ENCODE data around the gene DCLRE1C. TPM values are rescaled to one million over a fixed set of nuclear protein-coding genes. Genes with fewer than 3 reads are reported as not detected.
"Not testable (repeated sequence)": the region's sequence is repeated elsewhere in the genome, so short reads cannot be mapped to it uniquely, and the experiment has no call there.

Gene DCLRE1C
- total RNA-seq (2014; rRNA removed; shearing (Covaris generic); ENCODE audit: low replicate concordance), result 15.8 and 19.6 TPM in 2 replicates

- Histone ChIP-seq H2AFZ (ENCODE audit: low read length) (peak within 1 kb of the TSS; percentile 76; the same call in 1 of the 2 replicates), H4K20me1 (ENCODE audit: insufficient read depth, low read depth, low read length) (peaks cover 7% of the 10 kb centered on the region), H3K4me2 (ENCODE audit: low read depth, low read length, poor library complexity, severe bottlenecking) (peak within 1 kb of the TSS; percentile 75), H3K9me2 (replicated peaks; ENCODE audit: insufficient read depth, low read length) (no peaks in the 10 kb centered on the region), H3K27ac (ENCODE audit: low read length) (peak within 1 kb of the TSS; percentile 85), H3K4me1 (ENCODE audit: low read length) (peaks cover 37% of the 10 kb centered on the region), H3K79me2 (ENCODE audit: low read length) (peaks cover 52% of the 10 kb centered on the region), H3K36me3 (ENCODE audit: insufficient read depth, low read length) (peaks cover 8% of the 10 kb centered on the region), H3K9ac (ENCODE audit: low read length) (peak within 1 kb of the TSS; percentile 85), H3K27me3 (ENCODE audit: low read length) (no peaks in the 10 kb centered on the region), H3K9me3 (ENCODE audit: low read length) (no peaks in the 10 kb centered on the region), H3K4me3 (ENCODE audit: low read length) (peak within 1 kb of the TSS; percentile 79)
- DNase-seq, result peak; percentile 96
Measured at GRCh38 chr10:14954001-14954770, at the start of gene DCLRE1C. TSS of gene DCLRE1C (minus strand) at chr10:14954096. CDS start at chr10:14954010, 86 bp downstream.

GRCh38 chr10:14995964-14996565 is 42.2 kb upstream of the DCLRE1C start:
- Histone ChIP-seq H3K9ac (ENCODE audit: low read length) (no peak overlapping the region), H3K9me2 (replicated peaks; ENCODE audit: insufficient read depth, low read length) (no peaks in the 10 kb centered on the region), H3K27me3 (ENCODE audit: low read length) (no peaks in the 10 kb centered on the region), H3K4me1 (ENCODE audit: low read length) (no peaks in the 10 kb centered on the region), H3K36me3 (ENCODE audit: insufficient read depth, low read length) (no peaks in the 10 kb centered on the region), H4K20me1 (ENCODE audit: insufficient read depth, low read depth, low read length) (no peaks in the 10 kb centered on the region), H3K4me3 (ENCODE audit: low read length) (no peak overlapping the region), H3K4me2 (ENCODE audit: low read depth, low read length, poor library complexity, severe bottlenecking) (no peak overlapping the region), H3K9me3 (ENCODE audit: low read length) (no peaks in the 10 kb centered on the region), H3K27ac (ENCODE audit: low read length) (no peak overlapping the region), H2AFZ (ENCODE audit: low read length) (no peak overlapping the region), H3K79me2 (ENCODE audit: low read length) (no peaks in the 10 kb centered on the region)
- DNase-seq, result no peak

GRCh38 chr10:14993500-14994455 is 39.9 kb upstream of the DCLRE1C start:
- H3K9ac ChIP-seq (ENCODE audit: low read length); H3K4me2 ChIP-seq (ENCODE audit: low read depth, low read length, poor library complexity, severe bottlenecking); H3K4me3 ChIP-seq (ENCODE audit: low read length); H3K4me1 ChIP-seq (ENCODE audit: low read length); H3K79me2 ChIP-seq (ENCODE audit: low read length); DNase-seq; H3K27me3 ChIP-seq (ENCODE audit: low read length); H4K20me1 ChIP-seq (ENCODE audit: insufficient read depth, low read depth, low read length); H3K36me3 ChIP-seq (ENCODE audit: insufficient read depth, low read length); H3K27ac ChIP-seq (ENCODE audit: low read length); H2AFZ ChIP-seq (ENCODE audit: low read length); H3K9me2 ChIP-seq (replicated peaks; ENCODE audit: insufficient read depth, low read length); H3K9me3 ChIP-seq (ENCODE audit: low read length): not testable (repeated sequence)

- not testable (repeated sequence) for H3K36me3 ChIP-seq (ENCODE audit: insufficient read depth, low read length); H3K4me2 ChIP-seq (ENCODE audit: low read depth, low read length, poor library complexity, severe bottlenecking); H3K9me3 ChIP-seq (ENCODE audit: low read length); H3K27me3 ChIP-seq (ENCODE audit: low read length); H3K9ac ChIP-seq (ENCODE audit: low read length); H4K20me1 ChIP-seq (ENCODE audit: insufficient read depth, low read depth, low read length); H2AFZ ChIP-seq (ENCODE audit: low read length); H3K4me1 ChIP-seq (ENCODE audit: low read length); H3K9me2 ChIP-seq (replicated peaks; ENCODE audit: insufficient read depth, low read length); H3K4me3 ChIP-seq (ENCODE audit: low read length); DNase-seq; H3K27ac ChIP-seq (ENCODE audit: low read length); H3K79me2 ChIP-seq (ENCODE audit: low read length)
Measured at GRCh38 chr10:14992336-14992735, 38.4 kb upstream of the DCLRE1C start.

- H3K27ac ChIP-seq (ENCODE audit: low read length); H3K9me3 ChIP-seq (ENCODE audit: low read length); H3K79me2 ChIP-seq (ENCODE audit: low read length); H3K36me3 ChIP-seq (ENCODE audit: insufficient read depth, low read length); H4K20me1 ChIP-seq (ENCODE audit: insufficient read depth, low read depth, low read length); H3K27me3 ChIP-seq (ENCODE audit: low read length); H3K4me1 ChIP-seq (ENCODE audit: low read length); H3K9ac ChIP-seq (ENCODE audit: low read length); H3K4me2 ChIP-seq (ENCODE audit: low read depth, low read length, poor library complexity, severe bottlenecking); H2AFZ ChIP-seq (ENCODE audit: low read length); H3K4me3 ChIP-seq (ENCODE audit: low read length); H3K9me2 ChIP-seq (replicated peaks; ENCODE audit: insufficient read depth, low read length): not testable (repeated sequence)
- peak; percentile 47 for DNase-seq
Measured at GRCh38 chr10:14991035-14991749, 37.3 kb upstream of the DCLRE1C start.

GRCh38 chr10:14989552-14989951 is 35.7 kb upstream of the DCLRE1C start:
- not testable (repeated sequence) for H3K9me2 ChIP-seq (replicated peaks; ENCODE audit: insufficient read depth, low read length); H3K27me3 ChIP-seq (ENCODE audit: low read length); H3K9me3 ChIP-seq (ENCODE audit: low read length); H3K27ac ChIP-seq (ENCODE audit: low read length); H3K4me1 ChIP-seq (ENCODE audit: low read length); H3K36me3 ChIP-seq (ENCODE audit: insufficient read depth, low read length); H3K4me3 ChIP-seq (ENCODE audit: low read length); H2AFZ ChIP-seq (ENCODE audit: low read length); H3K9ac ChIP-seq (ENCODE audit: low read length); H3K4me2 ChIP-seq (ENCODE audit: low read depth, low read length, poor library complexity, severe bottlenecking); DNase-seq; H4K20me1 ChIP-seq (ENCODE audit: insufficient read depth, low read depth, low read length); H3K79me2 ChIP-seq (ENCODE audit: low read length)

- Histone ChIP-seq H3K4me3 (ENCODE audit: low read length) (no peak overlapping the region), H3K9me2 (replicated peaks; ENCODE audit: insufficient read depth, low read length) (no peaks in the 10 kb centered on the region), H3K27ac (ENCODE audit: low read length) (no peak overlapping the region), H3K79me2 (ENCODE audit: low read length) (no peaks in the 10 kb centered on the region), H3K27me3 (ENCODE audit: low read length) (no peaks in the 10 kb centered on the region), H3K4me1 (ENCODE audit: low read length) (no peaks in the 10 kb centered on the region), H4K20me1 (ENCODE audit: insufficient read depth, low read depth, low read length) (no peaks in the 10 kb centered on the region), H3K9ac (ENCODE audit: low read length) (no peak overlapping the region), H3K36me3 (ENCODE audit: insufficient read depth, low read length) (no peaks in the 10 kb centered on the region), H3K9me3 (ENCODE audit: low read length) (no peaks in the 10 kb centered on the region), H3K4me2 (ENCODE audit: low read depth, low read length, poor library complexity, severe bottlenecking) (no peak overlapping the region), H2AFZ (ENCODE audit: low read length) (no peak overlapping the region)
- DNase-seq, result no peak
Measured at GRCh38 chr10:14982744-14983143, 28.8 kb upstream of the DCLRE1C start.
